Activated CD8-positive, alpha-beta memory T cell treated with anti-CD3 and anti-CD28 coated beads, Interleukin-2, amount 50 U/mL, for 48 hours (primary cell): Measurements from ENCODE around the gene AKAP6.

Experiments used
- DNase-seq: peaks from one replicate; pipeline ENCODE4 v3.0.0-alpha.2; 2020

Gene AKAP6

DNA sequence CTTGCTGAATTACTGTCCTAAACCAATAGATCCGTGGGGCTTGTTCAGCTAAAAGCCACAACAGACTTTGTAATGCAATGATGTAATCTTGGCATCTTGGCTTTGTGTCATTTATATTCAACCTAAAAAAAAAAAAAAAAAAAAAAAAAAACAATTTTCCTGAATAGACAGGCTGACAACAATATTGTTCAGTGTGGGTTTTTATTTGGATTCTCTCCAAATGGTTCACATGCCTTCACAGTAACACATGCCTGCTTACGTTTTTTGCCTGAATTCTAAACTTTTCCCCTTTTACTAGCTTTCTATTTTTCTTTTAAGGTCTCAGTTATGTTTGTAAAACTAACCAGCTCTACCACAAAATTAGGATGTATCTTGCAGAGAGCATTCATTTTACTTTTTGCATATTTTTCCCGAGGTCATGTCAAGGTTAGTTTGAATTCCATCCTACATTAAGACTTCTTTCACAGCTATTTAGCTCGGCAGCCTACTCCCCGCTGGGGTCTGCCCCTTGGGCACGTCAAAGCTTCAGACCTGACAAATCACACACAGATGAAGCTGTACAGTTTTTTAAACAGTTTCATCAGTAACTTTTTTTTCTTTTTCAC lies 395.9 kb downstream of the AKAP6 start:
- no peak for DNase-seq

GRCh38 chr14:32726516-32726915 lies 397.4 kb downstream of the AKAP6 start:
- DNase-seq, result no peak

DNA sequence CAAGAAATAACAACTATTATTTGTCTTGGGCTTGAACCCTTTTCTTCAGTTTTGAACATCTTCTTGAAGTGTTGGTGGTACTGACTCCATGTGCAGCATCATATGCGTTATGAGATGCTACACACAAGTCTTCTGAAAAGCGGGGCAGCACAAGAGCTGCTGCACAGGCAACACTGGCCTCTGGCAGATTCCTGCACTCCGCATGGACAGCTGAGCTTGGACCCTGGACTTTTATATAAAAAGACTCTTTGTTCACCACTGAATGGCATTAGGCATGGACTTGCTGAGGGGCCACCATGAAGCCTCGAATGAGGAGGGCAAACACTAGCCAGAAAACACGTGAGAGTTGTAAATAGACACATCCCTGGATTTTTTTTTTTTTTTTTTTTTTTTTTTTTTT lies 398.7 kb downstream of the AKAP6 start:
- no peak for DNase-seq

DNA sequence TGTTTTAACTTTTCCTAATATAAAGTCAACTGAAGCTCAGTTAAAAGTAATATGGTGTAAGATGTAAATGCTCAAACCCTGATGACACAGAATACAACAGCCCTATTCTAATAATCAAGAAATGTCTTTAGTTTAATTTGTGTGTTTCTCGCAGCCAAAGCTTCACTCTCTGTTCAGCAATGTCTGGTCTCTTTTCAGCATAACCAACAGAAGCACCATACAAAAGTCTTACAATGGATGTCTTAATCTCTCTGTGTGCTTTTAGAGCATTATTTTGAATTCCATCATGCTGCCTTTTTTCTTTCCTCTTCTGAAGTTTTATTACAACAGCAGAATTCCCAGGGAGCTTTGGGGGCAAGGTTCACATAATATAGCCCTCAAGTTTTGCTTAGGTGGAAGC lies 399.4 kb downstream of the AKAP6 start:
- no peak for DNase-seq

DNA sequence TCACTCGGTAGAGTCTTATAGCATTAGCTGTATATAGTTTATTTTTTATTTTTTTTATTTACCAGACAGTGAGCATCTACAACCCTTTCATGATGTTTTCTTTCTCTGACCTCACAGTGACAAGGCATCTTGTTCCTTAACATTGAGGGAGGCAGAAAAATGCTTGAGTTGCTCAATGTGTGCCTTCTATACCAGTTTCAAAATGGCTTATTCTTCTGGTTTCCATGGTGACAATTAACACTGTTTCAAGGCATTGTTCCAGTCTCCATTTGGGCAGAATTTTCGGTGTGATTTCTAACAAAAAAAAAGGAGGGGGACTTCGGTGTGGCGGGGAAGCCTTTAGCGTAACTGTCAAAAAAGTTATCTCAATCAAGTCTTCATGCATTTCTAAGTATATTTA lies 399.9 kb downstream of the AKAP6 start:
- DNase-seq, result no peak

DNA sequence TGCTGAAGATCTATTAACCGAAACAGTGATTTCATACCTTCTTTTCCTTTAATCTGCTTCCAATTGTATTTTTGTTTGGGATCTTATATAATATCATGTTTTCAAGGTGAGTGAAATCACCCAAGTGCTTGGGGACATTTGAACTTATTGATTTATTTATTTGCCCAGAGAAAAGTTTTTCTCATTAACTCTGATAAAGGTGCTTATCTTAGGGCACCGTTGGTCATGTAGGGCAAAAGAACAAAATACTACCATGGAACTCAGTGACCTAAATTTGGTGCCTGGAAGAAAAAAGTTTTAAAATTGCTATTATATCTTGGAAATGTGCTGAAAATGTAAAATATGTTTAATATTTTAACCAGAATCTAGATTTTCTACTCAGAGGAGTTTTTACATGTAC lies 402.2 kb downstream of the AKAP6 start:
- DNase-seq, result no peak

DNA sequence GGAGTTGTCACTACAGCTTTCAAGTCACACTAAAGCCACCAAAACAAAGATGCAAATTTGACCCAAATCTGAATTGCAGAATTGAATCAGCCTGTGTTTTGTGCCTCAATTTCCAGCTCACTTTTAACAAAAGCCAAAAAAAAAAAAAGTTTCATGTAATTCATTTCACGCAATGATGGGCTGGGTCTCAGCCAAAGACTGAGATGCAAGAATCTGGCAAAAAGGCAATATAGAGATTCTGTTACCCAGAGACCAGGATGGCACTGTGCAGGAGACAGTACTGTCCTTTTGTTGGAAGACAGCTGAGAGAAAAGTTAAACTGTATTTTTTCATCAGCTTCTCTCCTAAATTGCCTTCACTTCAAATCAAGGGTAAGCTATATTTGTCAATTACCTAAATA lies 403.9 kb downstream of the AKAP6 start:
- DNase-seq, result no peak

- no peak for DNase-seq
Observed at GRCh38 chr14:32734261-32734660, 405.2 kb downstream of the AKAP6 start.

DNA sequence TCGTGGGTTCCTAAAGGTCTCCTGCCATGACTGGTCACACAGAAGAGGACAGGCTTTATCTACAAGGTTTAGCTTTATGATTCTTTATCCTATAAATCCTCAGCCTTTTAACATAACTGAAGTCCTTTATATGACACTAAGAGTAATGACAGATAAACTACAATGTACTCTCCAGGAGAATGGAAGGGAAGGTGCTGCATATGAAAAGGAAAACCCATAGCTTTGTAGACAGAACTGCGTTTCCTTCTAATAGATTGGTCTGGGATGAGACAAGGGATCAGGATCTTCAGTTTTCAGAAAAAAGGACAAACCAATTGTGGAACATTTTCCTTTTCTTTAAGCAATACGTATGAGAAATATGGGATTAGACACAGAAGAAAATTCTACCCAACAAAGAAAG lies 408.5 kb downstream of the AKAP6 start:
- DNase-seq, result no peak

GRCh38 chr14:32738206-32738871 lies 409.2 kb downstream of the AKAP6 start:
- no peak for DNase-seq

DNA sequence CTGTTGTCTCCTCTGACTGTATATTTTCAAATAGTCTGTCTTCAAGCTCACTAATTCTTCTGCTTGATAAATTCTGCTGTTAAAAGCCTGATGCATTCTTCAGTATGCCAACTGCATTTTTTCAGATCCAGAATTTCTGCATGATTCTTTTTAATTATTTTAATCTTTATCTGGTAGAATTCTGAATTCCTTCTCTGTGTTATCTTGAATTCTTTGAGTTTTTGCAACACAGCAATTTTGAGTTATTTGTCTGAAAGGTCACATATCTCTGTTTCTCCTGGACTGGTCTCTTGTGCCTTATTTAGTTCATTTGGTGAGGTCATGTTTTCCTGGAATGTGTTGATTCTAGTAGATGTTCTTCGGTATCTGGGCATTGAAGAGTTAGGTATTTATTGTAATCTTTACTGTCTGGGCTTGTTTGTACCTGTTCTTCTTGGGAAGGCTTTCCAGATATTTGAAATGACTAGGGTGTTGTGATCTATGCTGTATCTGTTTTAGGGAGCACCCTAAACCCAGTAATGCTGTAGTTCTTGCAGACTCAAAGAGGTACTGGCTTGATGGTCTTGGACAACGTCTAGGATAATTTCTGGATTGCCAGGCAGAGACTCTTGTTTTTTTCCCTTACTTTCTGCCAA lies 415.8 kb downstream of the AKAP6 start:
- no peak for DNase-seq

- no peak for DNase-seq
Observed at GRCh38 chr14:32754209-32754608, 425.1 kb downstream of the AKAP6 start.

DNA sequence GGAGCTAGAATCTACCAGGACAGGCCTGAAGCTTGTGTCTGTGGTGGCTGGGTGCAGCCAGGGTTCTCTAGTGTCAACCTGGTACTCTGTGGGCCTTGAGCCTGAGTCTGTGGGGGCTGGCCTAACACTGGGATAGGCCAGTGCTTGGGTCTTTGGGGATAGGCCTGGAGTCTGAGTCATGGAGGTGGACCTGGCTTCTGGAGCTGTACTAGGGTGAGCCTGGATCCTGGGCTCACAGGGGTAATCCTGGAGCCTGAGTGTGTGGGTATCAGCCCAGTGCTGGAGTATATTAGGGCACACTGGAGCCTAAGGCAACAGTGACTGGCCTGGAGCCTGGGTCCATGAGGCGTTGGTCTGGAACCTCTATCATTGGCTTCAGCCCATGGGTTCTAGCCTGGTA lies 427.1 kb downstream of the AKAP6 start:
- no peak for DNase-seq

DNA sequence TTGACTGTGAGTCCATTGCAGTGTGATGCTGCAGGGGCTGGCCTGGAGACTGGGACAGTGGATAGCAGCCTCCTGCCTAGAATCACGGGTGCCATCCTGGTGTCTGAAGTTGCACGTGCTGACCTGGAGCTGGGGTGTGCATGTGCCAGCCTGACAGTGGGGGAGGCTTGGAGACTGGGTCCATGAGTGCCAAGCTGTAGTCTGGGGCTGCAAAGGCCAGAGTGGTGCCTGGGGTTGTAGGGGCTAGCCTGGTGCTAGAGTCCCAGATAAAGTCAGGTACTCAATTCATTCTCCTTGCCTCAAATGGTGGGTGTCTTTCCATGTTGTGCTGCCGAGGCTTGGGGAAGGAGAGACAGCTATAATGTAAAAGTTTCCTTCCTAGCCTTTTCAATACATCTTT lies 427.7 kb downstream of the AKAP6 start:
- no peak for DNase-seq

DNA sequence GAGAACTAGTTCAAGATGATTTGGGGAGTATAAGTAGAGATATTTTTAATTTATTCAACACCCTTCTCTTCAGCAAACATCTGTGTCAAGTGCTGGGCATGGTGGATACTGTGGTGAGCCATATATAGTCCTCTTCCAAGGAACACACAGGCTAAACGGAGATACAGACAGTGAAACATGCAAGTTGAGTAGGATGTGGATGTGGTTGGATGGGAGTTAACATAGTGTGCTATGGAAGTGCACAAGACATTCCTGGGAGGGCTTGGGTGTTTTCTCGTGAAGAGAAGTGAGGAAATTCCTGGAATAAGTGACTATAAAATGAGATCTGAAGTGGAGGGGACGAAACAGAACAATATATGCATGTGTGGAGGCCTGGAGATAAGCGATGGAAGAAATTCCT lies 428.5 kb downstream of the AKAP6 start:
- DNase-seq, result no peak

DNA sequence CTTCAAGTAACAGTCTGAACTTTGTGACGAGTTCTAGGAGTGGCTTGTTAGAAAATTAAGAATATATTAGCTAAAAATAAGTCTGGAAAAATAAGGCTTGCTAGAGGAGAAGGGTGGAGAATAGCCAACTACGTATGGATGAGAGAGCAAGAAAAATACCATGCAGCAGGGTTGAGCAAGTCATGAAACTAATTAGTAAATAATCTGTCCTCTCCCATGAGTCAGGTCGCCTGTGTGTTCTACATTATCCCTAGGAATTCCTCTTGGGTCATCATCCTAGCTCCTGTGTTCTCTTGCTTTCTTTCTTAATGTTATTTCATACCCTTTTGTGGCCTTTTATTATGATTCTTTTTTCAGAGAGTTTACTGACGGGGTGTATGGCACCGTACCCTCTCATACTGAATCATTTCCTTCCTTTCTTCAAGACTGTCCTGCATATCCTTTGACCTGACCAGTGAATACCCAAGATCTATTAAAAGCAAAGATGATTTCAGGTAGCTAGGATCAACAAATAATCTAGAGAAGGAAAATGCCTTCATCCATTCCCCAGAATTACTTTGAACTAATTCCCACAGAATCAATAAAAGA lies 432.4 kb downstream of the AKAP6 start:
- no peak for DNase-seq

- DNase-seq, result no peak
Observed at GRCh38 chr14:32762886-32763285, 433.8 kb downstream of the AKAP6 start.

GRCh38 chr14:32763673-32764072 lies 434.6 kb downstream of the AKAP6 start:
- DNase-seq, result no peak

- DNase-seq, result no peak
Observed at GRCh38 chr14:32764131-32764530, 435.0 kb downstream of the AKAP6 start.

GRCh38 chr14:32770422-32770821 lies 441.3 kb downstream of the AKAP6 start:
- DNase-seq, result no peak

- no peak for DNase-seq
Observed at GRCh38 chr14:32774214-32774613, 445.1 kb downstream of the AKAP6 start.

DNA sequence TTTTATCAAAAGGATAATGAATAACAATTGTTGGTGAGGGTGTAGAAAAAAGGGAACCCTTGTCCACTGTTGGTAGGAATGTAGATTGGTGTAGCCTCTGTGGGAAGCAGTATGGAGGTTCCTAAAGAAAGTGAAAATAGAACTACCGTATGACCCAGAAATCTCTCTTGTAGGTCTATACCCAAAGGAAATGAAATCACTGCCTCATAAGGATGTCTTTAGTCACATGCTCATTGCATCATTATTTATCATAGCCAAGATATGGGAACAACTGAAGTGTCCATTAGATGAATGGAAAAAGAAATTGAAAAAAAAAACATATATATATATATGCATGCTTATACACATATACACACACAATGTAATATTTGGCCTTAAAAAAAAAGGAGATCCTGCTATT lies 450.7 kb downstream of the AKAP6 start:
- DNase-seq, result no peak

- no peak for DNase-seq
Observed at GRCh38 chr14:32784405-32784804, 455.3 kb downstream of the AKAP6 start.

DNA sequence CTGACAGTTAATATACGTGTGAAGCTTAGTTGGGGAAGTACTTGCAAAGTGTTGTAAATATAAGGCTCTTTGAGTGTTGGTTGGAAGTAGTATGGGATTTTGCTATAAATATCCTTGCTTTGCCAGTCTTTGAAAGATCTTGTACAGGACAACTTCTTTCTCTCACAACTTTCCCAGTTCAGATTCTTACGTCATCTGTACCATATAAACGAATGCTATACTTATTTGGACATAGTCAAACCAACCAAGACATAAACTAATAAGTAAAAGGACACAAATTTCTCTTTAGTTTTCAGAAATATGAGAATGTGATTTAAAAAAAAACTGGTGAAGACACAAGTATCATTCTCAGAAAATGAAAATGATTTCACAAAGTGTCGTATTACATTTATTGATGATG lies 456.5 kb downstream of the AKAP6 start:
- no peak for DNase-seq
